ENCODE results near the gene SGMS1.
"Not testable (repeated sequence)": the region's sequence is repeated elsewhere in the genome, so short reads cannot be mapped to it uniquely, and the experiment has no call there.

- not testable (repeated sequence) for TF ChIP-seq EZH2 (IDR thresholded peaks at IDR 0.05; ENCODE audit: borderline replicate concordance, insufficient read depth, low read depth, low read length, poor library complexity, severe bottlenecking); CTCF (IDR thresholded peaks at IDR 0.05)
These were observed 47.9 kb upstream of the SGMS1 start for GRCh38 chr10:50671645-50672044.
